NCI-H2171 (cell line): ENCODE measurements around the gene TMBIM1.

Experiments
- DNase-seq: peaks from one replicate; lab custom pipeline; 2025; lab: John Stamatoyannopoulos, UW

Gene TMBIM1

DNA sequence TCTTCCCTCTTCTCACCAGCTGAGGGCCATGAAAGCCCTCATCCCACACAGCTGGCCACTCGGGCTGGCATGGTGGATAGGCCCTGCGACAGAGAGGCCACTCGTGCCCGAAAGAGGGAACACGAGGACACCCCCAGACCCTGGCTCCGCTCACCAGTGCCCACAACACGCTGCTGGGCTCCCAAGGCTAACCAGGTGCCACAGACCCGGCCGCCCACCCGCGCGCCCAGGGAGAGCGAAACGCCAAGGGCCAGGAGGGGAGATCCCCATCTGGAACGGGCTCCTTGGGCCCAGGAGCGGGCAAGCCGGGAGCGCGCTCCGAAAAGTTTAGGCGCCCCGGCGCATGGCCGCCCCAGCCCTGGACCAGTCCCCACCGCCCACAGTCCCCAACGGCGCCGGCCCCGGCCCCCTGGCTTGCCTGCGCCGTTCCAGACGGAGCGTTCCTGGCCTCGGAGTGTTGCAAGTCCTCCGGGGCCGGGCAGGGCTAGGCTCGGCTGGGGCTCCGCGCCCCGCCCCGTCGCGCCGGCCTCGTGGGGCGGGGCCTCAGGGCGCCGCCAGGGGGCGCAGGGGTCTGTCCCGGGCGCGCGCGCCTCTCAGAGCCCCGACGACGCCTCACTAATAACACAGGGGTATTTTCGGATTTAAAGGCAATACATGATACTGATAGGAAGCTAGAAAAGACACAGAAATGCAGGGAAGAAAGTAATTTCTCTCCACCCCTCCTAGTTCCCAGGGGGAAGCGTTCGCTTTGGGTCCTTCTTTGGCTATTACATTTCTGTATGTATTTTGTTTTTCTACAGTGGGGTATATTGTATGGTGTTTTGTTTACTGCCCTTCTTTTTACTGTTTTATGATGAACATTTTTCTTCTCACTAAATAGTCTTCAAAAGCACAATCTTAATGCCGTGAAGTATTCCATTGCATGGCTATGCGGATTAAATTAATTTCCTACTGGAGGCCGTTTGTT, at the start of gene TMBIM1:
Gene TMBIM1, minus strand, starts transcription at position 456 of the 967 bp plus-strand sequence. CDS start 10,362 bp downstream, outside the sequence.
- peak; percentile 13 for DNase-seq

GRCh38 chr2:218341381-218341780, 49.1 kb upstream of the TMBIM1 start:
- DNase-seq: no peak

DNA sequence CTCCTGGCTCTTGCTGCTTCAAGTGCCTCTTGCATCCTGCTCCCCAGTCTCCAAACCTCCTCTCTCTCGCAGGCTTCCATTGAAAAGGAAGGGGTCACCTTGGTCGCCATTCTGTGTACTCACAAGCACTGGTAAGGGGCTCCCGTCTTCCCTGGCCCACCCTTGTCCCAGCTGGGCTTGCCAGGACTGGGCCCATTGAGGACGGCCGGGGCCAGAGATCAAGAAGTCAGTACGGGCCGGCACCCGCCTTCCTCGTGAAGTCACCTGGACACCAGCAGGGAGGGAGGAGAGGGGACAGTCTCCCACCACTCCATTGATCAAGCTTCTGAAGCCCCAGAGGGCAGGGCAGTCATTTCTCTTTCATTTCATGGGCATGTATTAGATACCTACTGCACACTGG, 48.4 kb upstream of the TMBIM1 start:
- DNase-seq: no peak

DNA sequence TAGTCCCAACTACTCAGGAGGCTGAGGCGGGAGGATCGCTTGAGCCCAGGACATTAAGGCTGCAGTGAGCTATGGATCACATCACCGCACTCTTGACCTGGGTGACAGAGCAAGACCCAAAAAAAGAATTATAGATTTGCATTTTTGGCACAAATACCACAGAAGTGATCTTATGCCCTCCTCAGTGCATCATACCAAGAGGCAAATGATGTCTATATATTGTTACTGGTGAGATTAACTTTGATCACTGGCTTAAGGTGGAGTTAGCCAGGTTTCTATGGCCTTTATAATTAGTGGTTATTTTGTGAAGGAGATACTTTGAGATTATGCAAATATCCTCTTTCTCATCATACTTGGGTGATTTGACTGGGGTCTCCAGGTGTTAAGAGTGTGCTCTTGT, 42.2 kb upstream of the TMBIM1 start:
- no peak for DNase-seq

DNA sequence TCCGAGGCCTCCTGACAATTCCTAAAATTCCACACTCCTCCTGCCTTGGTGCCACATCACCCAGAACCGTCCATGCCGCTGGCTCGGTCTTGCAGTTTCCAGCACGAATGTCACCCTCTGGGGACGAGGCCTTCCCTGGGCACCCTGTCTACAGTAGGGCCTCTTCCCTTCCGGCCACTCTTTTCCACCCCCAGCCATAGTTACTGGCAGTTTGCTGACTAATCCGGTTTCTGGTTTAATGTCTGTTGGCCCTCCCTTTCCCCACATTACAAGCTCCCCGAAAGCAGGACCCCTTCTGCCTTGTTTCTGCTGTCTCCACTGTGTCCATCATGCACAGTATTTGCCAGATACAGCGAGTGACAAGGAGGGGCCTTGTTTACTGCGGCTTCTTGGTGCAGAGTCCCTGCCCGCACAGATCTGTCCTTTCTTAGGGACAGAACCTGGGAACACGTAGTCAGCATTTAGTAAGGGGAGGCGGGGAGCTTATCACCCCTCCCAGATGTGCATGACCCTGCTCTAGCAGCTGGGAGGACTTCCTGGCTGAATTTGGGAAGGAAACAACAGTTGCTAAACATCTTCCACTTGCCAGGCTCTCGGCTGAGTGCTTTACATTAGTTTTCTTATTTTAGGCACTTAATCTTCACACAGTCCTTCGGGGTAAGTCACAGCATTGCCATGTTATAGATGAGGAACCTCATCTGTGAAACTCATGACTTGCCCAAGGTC, 40.8 kb upstream of the TMBIM1 start:
- DNase-seq: no peak

DNA sequence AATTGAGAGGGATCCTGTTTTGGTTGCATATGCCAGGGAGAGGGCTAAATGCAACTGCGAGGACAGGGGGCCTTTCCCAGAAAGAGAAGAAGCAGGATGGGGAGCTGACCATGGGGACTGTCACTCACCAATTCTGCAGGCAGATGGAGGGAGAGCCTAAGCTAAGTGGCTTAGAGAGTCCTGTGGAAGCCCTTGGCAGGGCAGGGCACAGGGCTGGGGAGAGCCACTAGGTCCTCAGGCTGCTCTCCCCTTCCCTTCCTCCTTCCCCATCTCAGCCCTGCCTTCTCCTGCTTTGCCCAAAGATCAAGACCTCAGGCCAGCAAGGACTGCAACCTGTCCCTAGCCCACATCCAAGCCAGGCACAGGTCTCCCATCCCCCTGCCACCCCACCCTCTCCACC, 40.0 kb upstream of the TMBIM1 start:
- no peak for DNase-seq

- DNase-seq: no peak
These were observed 39.4 kb upstream of the TMBIM1 start for GRCh38 chr2:218331745-218332144.

GRCh38 chr2:218329826-218330593, 37.7 kb upstream of the TMBIM1 start:
- DNase-seq: no peak

- DNase-seq: no peak
These were observed 36.9 kb upstream of the TMBIM1 start for GRCh38 chr2:218329027-218329825.

DNA sequence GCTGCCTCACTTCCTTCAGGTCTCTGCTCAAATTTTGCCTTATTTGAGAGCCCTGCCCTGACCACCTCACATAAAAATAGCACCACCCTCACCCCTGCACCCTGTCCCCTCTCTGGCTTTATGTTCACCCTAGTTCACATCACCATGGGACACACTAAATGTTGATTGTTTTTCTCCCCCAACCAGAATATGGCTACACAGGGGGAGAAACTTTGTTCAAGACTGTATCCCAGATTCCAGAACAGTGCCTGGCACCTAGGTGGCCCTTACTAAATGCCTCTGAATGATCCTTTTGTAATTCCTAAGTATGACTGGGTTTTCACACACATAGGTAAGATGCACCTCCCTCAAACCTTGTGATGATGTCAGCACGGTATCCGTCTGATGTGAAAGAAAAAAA, 36.0 kb upstream of the TMBIM1 start:
- DNase-seq: no peak

DNA sequence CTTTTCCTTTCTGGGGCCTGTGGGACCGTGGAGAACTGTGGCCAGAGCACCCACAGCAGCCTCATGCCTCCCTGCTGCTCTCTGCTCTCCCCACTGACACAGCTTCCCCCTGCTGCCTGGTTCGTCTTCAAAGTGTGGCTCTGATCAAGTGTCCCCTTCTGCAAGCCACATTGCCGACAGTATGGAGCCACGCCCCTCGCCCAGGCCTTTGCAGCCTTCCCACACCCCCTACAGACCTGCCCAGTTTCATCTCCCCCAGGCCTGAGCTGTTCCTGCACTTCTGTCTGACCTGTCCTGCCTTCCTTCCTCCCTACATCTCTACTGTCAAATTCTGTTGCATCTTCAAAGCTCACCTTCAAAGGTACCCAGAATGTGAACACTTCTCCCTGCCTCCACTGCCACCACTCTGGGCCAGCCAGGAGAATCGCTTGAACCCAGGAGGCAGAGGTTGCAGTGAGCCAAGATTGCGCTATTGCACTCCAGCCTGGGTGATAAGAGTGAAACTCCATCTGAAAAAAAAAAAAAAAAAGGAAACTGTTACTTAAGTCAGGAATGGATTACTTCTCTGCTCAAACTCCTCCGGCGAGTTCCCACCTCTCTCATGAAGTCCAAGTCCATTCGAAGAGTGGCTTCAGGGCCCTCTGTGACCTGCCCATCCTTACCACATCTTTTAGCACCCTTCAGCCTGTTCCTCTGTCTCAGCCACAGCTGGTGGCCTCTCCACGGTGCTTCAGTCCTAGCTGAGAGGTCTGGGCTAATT, 35.3 kb upstream of the TMBIM1 start:
- DNase-seq: no peak

DNA sequence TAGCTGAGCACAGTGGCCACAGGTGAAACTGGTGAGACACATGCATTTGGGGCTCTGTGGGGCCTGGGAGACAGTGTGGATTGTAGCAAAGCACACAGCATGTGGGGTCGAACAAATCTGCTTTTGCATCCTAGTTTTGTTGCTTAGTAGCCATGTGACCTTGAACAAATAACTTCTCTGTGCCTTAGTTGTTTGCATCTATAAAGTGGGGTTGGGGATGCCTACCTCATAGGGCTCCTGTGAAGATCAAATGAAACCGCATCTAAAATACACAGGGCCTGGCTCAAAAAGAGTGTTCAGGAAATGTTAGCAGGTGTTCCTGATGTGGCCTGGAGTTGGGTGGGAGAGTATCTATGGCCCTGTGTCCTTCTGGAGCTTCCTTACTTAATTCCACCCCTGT, 34.0 kb upstream of the TMBIM1 start:
- DNase-seq: no peak

GRCh38 chr2:218325566-218326160, 33.4 kb upstream of the TMBIM1 start:
- peak; percentile 33 for DNase-seq

DNA sequence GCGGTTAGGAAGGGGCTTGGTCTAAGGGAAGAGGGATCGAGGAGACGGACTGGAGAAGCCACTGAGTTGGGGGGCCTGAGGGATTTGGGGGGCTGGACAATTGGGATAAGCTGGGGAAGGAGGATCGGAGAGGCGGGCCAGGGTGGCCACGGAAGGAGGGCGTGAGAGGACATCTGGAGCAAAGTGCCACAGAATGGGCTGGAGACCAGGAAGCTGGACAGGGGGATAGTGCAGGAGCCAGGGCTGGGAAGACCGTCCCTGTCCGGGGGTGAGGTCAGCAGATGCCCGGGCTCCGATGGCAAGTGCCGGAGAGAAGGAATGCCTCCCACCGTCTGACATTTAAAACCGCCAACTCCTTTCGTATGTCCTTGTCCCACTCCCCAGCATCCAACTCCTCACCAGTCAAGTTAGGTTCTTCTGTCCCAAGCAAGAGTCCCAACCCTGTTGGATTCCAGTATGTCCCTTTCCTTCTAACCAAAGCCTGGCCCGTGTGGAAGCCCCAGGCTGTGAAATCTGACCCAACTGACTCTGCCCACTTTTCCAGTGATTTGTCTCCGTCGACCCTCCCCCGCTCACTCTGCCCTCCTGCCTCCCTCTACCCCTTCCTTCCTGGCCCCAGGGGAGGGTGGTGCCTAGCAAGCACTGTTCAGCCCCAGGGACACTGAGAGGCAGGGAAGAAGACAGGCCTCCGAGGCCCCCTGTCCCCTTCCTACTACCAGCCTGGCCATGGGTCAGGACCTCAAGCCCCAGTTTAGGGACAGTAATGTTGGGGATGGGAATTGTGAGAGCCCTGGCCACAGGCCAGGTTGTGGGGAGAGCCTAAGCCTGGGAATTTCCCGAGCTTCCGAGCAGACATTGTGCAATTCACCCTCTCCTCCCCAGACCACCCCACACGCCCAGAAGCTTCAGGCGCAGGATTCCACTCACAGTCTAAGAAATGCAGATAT, 31.5 kb upstream of the TMBIM1 start:
- DNase-seq: peak; percentile 21

- DNase-seq: peak; percentile 52
These were observed 30.6 kb upstream of the TMBIM1 start for GRCh38 chr2:218322768-218323525.

- DNase-seq: no peak
These were observed 28.5 kb upstream of the TMBIM1 start for GRCh38 chr2:218320704-218321336.

- DNase-seq: no peak
These were observed 27.6 kb upstream of the TMBIM1 start for GRCh38 chr2:218319813-218320365.

DNA sequence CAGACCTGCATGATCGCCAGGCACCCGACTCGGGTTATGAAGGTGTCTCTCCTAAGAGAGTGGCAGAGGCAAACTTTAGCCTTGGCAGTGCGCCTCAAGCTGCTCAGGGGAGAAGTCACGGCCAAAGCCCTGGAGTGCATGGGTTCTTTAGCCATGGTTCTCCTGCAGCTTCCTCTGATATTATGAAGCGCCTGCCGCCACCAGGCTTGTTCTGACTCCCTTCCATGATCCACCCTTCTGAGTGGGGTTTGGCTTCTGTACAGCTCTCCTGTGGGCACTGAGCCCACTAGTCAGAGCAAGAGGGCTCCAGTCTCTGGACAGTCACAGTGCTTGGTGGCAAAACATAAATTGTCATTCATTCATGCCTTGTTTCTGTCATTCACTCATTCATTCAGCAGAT, 25.9 kb upstream of the TMBIM1 start:
- DNase-seq: no peak
